CMK (cell line): Measurements from ENCODE around the gene LRMDA.

Experiments
- DNase-seq: peaks from one replicate; pipeline ENCODE4 v3.0.0-alpha.2; 2010; ENCODE audit warnings: low read depth

The LRMDA gene

DNA sequence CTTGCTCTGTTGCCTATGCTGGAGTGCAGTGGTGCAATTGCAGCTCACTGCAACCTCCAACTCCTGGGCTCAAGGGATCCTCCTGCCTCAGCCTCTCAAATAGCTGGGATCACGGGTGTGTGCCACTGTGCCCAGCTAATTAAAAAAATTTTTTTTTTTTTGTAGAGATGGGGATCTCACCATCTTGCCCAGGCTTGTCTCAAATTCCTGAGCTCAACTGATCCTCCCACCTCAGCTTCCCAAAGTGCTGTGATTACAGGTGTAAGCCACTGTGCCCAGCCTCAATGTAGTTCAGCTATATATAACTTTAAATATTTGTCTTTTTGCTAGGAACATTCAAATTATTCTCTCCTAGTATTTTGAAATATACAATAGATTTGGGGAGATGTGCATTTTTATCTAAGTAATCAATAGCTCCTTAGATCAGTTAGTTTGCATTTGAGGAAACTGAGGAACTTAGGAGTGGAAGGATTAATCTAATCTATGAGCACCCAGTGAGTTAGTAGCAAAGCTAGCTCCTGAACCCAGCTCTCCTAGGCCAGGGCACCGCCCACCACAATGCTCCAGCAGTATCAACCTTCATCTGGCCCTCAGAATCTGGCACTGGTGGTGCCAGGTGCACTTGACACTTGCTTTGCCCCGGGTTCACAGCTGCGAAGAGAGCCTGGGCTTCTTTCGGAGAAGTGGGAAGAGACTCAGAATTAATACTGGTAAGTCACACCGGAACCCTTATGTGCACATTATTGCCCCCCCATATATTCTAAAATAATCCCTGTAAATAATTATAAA is 5.9 kb upstream of the LRMDA start:
- no peak for DNase-seq

DNA sequence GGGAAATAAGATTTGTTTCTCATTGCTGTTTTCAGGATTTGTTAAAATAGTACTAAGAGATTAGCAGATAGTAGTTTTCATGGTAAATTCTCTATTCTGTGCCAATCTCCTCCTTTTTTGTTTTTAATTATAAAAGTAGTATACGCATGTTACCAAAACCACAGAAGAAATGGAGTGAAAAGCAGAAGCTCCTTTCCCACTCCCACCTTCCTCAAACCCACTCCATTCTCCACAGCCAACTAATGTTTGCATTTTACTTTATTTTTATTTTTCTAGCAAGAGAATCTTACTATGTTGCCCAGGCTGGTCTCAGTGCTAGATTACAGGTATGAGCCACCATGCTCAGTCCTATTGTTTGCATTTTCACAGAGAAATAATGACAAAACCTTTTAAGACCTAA is 4.5 kb upstream of the LRMDA start:
- DNase-seq: no peak

- no peak for DNase-seq
Measured at GRCh38 chr10:75427951-75428350, 3.5 kb upstream of the LRMDA start.

- DNase-seq: no peak
Measured at GRCh38 chr10:75428434-75429158, 2.8 kb upstream of the LRMDA start.

GRCh38 chr10:75429159-75429827 is 2.1 kb upstream of the LRMDA start:
- no peak for DNase-seq

GRCh38 chr10:75430000-75430763 is 1.2 kb upstream of the LRMDA start:
- DNase-seq: no peak

GRCh38 chr10:75432176-75432575 is 752 bp downstream of the LRMDA start:
- no peak for DNase-seq

DNA sequence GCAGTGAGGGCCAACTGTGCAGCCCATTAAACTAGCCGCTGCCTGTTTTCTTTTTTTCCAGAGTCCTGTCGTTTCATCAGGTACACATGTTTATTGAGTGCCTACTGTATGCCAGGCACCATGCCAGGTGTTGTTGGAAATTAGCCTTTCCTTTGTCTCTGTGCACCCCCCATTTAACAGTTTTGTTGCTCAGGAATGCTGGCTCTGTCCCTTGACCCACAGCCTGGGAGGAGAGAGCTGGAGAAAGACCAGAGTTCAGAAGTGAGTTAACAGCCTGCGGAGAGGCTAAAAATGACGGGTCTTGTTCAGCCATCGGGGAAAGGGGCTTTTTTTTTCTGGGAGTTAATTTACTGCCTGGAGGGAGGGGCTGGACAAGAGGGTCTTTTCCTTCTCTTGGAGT is 1.3 kb downstream of the LRMDA start:
- no peak for DNase-seq

GRCh38 chr10:75433216-75433615 is 1.8 kb downstream of the LRMDA start:
- DNase-seq: no peak

DNA sequence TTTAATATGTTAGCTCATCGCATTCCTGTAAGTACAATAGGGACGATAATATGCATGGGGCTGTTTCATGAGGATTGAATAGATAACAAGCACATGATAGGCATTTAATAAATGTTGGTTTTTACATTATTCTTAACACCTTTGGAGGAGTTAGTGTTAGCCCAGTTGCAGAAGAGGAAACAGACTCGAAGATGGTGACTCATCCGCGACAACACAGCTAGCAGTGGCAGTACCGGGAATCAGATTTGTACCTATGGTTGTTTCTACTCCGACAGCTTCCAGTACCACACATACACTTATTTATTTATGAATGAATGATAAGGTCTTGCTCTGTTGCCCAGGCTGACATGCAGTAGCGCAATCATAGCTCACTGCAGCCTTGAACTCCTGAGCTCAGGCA is 2.9 kb downstream of the LRMDA start:
- no peak for DNase-seq

DNA sequence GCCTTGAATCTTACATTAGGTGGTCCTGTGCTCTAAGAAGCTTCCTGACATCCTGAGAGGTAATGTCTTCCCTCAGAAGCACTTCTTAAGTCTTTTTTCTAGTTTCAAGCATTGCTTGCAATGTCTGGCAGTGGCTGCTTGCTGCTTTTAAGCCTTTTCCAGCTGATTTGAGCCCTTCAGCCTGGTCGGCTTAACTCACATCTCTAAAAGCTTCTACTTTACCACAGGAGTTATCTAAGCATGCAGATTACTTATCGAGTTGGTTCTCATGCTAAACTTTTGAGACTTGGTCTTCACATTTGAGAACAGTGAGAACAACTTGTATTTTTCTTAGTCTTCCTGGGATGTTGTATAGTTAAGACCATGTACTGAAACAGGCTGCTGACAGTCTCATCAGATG is 3.9 kb downstream of the LRMDA start:
- no peak for DNase-seq

DNA sequence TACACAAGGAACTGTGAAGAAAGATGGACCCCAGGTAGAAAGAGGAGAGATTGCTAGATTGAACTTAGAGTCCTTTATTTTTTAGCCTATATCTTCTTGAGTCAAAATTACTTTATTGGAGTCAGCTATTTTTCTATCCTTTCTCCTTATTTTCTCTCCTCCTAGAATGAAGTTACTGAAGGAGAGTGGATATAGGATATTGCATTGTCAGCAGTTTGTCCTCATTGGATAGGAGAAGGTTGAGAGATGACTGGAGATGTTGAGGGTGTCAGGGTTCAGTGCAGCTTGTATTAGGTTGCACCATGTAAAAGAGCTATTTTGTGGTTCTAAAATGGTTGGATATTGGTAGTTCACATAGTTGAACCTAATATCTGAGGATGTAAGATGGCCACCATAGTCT is 5.5 kb downstream of the LRMDA start:
- no peak for DNase-seq

- DNase-seq: no peak
Measured at GRCh38 chr10:75437693-75438092, 6.3 kb downstream of the LRMDA start.

DNA sequence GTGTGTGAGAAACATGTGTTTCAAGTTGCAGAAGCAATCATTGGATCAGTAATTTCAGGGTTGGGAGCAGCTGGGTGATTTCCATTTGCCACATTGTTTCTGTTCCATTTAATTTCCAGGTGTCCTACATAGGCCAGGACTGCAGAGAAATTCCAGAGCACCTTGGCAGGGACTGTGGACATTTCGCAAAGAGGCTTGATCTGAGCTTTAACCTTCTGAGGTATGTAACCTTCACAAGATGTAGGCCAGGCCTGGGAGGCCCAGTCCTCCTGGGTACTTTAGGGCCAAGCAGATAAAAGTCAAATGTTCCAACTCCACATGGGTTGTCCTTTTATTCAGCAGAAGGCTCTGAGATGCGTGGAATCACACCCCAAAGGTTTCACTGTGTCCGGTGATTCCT is 6.9 kb downstream of the LRMDA start:
- DNase-seq: no peak

- DNase-seq: no peak
Measured at GRCh38 chr10:75439811-75440210, 8.4 kb downstream of the LRMDA start.

DNA sequence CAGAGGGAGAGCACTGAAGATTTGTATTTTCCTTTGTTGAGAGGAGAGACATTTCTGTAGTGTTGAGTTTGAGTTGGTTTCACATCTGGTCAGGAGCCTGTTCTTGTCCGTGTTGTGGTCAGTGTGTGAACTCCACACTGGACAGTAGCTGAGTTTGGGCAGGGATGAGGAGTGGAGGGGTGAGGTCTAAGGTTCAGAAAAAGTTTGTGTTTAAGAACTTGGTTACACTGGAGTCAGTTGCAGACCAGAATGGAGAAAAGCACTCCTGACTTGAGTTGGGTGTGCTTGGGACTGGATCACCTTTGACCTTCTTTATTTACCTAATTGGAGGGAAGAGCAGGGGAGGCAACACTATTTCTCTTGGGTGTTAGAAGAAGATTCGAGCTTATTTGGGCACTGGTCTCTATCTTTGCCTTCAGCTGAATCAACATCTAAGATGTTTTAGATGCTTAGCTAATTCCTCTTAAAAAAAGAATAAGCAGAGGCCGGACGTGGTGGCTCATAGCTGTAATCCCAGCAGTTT is 8.9 kb downstream of the LRMDA start:
- no peak for DNase-seq

GRCh38 chr10:75441196-75441595 is 9.8 kb downstream of the LRMDA start:
- DNase-seq: no peak

DNA sequence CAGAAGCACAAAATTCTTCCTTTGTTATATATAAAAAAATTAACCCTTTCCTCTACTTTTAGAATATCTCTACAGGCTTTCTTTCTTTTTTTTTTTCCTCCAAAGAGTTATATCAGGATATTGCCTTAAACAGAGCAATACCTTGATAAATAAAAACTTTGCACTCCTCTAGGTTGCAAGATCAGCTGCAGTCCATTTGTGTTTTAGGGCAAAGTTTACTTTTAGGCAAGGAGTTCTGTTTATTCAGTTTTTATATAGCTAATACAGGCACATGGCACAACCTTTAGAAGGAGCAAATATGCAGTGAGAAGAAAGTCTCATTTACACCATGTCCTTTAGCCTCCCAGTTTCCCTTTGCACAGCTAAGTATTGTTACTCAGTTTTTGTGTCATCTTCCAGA is 10.3 kb downstream of the LRMDA start:
- no peak for DNase-seq

- no peak for DNase-seq
Measured at GRCh38 chr10:75443362-75443761, 11.9 kb downstream of the LRMDA start.

DNA sequence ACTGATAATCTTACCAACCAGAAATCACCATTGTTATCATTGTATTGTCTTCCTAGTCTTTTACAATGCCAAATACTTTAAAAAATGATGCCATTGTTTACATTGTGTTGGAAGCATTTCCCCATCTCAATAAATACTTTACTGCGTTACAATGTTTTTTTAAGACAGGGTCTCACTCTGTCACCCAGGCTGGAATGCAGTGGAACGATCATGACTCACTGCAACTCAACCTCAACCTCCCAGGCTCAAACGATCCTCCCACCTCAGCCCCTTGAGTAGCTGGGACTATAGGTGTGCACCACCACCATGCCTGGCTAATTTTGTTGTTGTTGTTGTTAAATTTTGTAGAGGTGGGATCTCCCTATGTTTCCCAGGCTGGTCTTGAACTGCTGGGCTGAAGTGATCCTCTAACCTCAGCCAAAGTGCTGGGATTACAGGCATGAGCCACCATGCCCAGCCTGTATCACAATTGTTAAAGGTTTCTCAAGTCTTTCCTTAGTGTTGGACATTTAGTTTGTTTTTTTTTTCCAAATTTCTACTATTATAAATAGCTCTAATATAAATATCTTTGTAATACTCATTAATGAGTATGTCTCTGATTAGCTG is 13.5 kb downstream of the LRMDA start:
- DNase-seq: no peak

DNA sequence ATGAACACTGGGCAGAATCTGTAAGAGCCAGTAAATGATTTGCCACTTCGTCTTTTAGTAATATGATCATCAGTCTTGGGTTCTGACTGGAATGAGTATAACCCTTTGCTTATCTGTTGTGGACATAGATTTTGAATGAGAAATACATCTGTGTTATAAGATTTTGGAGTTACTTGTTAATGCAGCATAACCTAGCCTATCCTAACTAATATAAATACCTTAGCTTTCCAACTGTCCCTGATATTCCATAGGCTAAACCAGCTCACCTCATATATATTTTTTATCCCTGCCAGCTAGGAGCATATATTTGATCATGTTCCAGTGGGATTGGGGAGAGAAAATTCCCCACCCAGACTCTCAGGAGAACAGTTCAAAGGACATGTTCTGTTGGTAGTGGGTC is 15.1 kb downstream of the LRMDA start:
- no peak for DNase-seq

GRCh38 chr10:75448166-75448565 is 16.7 kb downstream of the LRMDA start:
- no peak for DNase-seq
